MM.1S (cell line): Measurements from ENCODE around the gene GNG13.
"Not testable (repeated sequence)": the region's sequence is repeated elsewhere in the genome, so short reads cannot be mapped to it uniquely, and the experiment has no call there.

ENCODE experiments used
- DNase-seq: peaks from one replicate; pipeline ENCODE4 v3.0.0-alpha.2; 2015
- H2AFZ ChIP-seq: fragments of 300-600 bp; sonication (generic); 2 replicates; pipeline ENCODE4 v1.6.0; 2016; ENCODE audit warnings: antibody characterized with exemption, low read length
- H3F3A ChIP-seq: fragments of 300-600 bp; sonication (generic); 2 replicates; pipeline ENCODE4 v1.6.1; 2016; ENCODE audit warnings: mild to moderate bottlenecking, antibody characterized with exemption, low read length, moderate library complexity, mixed read lengths; ENCODE audit not compliant: insufficient read depth
- H3K27ac ChIP-seq: fragments of 300-600 bp; sonication (generic); 2 replicates; pipeline ENCODE4 v1.5.1; 2016; ENCODE audit warnings: mild to moderate bottlenecking, low read length
- H3K27me3 ChIP-seq: fragments of 300-600 bp; sonication (generic); replicated peaks from 2 replicates; pipeline ENCODE4 v1.6.0; 2016; ENCODE audit warnings: low read length; ENCODE audit not compliant: insufficient read depth
- H3K36me3 ChIP-seq: fragments of 300-600 bp; sonication (generic); replicated peaks from 2 replicates; pipeline ENCODE4 v1.6.1; 2016; ENCODE audit warnings: mild to moderate bottlenecking, low read length, mixed read lengths; ENCODE audit not compliant: insufficient read depth
- H3K4me1 ChIP-seq: fragments of 300-600 bp; sonication (generic); 2 replicates; pipeline ENCODE4 v1.6.1; 2016; ENCODE audit warnings: low read length, mixed read lengths
- H3K4me2 ChIP-seq: fragments of 300-600 bp; sonication (generic); 2 replicates; pipeline ENCODE4 v1.6.0; 2016; ENCODE audit warnings: low read depth, low read length
- H3K4me3 ChIP-seq: fragments of 300-600 bp; sonication (generic); 2 replicates; pipeline ENCODE4 v1.5.1; 2016; ENCODE audit warnings: low read length, mixed read lengths
- H3K79me2 ChIP-seq: fragments of 300-600 bp; sonication (generic); 2 replicates; pipeline ENCODE4 v1.6.1; 2016; ENCODE audit warnings: mixed run types, low read length, mixed read lengths
- H3K9ac ChIP-seq: fragments of 300-600 bp; sonication (generic); 2 replicates; pipeline ENCODE4 v1.6.1; 2016; ENCODE audit warnings: low read length, mixed read lengths
- H3K9me2 ChIP-seq: fragments of 300-600 bp; sonication (generic); replicated peaks from 2 replicates; pipeline ENCODE4 v1.6.1; 2016; ENCODE audit warnings: mild to moderate bottlenecking, low read length, mixed read lengths; ENCODE audit not compliant: insufficient read depth
- H3K9me3 ChIP-seq: fragments of 300-600 bp; sonication (generic); replicated peaks from 2 replicates; pipeline ENCODE4 v1.6.1; 2016; ENCODE audit warnings: mild to moderate bottlenecking, low read length, mixed read lengths; ENCODE audit not compliant: insufficient read depth
- H4K20me1 ChIP-seq: fragments of 300-600 bp; sonication (generic); 2 replicates; pipeline ENCODE4 v1.6.1; 2016; ENCODE audit warnings: mild to moderate bottlenecking, low read length, moderate library complexity, mixed read lengths; ENCODE audit not compliant: insufficient read depth
- CTCF ChIP-seq: fragments of 300-600 bp; sonication (generic); IDR thresholded peaks from 2 replicates; pipeline ENCODE4 v1.5.1; 2016; ENCODE audit warnings: antibody characterized with exemption, low read length, mixed read lengths
- EZH2 ChIP-seq: fragments of 300-600 bp; sonication (generic); optimal IDR thresholded peaks from 2 replicates; pipeline ENCODE3; 2017; ENCODE audit warnings: low read depth, mild to moderate bottlenecking, antibody characterized with exemption, low read length, mixed read lengths
- EZH2phosphoT487 ChIP-seq: fragments of 300-600 bp; sonication (generic); IDR thresholded peaks from 2 replicates; pipeline ENCODE4 v1.6.1; 2018; ENCODE audit warnings: antibody characterized with exemption, low read length

GNG13 gene

GRCh38 chr16:759110-759910 is 41.2 kb downstream of the GNG13 start:
- DNase-seq, result no peak

GRCh38 chr16:756428-756827 is 44.1 kb downstream of the GNG13 start:
- no peak for DNase-seq
- Histone ChIP-seq H3F3A (no peaks in the 10 kb centered on the region), H3K4me1 (no peaks in the 10 kb centered on the region), H3K9me3 (no peaks in the 10 kb centered on the region), H3K36me3 (no peaks in the 10 kb centered on the region), H3K4me3 (no peak overlapping the region), H3K4me2 (no peak overlapping the region), H3K79me2 (no peaks in the 10 kb centered on the region), H4K20me1 (no peaks in the 10 kb centered on the region), H3K27ac (no peak overlapping the region), H3K27me3 (peaks cover 91% of the 10 kb centered on the region), H2AFZ (no peak overlapping the region), H3K9me2 (no peaks in the 10 kb centered on the region), H3K9ac (no peak overlapping the region)
- no peak for TF ChIP-seq EZH2phosphoT487
- no peak for TF ChIP-seq CTCF
- TF ChIP-seq EZH2, result no peak

More at GRCh38 chr16:759110-759910, 41.2 kb downstream of the GNG13 start:
- Histone ChIP-seq H3K9me3 (no peaks in the 10 kb centered on the region), H3K4me2 (no peak overlapping the region), H3K36me3 (no peaks in the 10 kb centered on the region), H3K9me2 (no peaks in the 10 kb centered on the region), H3F3A (no peaks in the 10 kb centered on the region), H3K4me1 (no peaks in the 10 kb centered on the region), H4K20me1 (no peaks in the 10 kb centered on the region), H2AFZ (no peak overlapping the region), H3K4me3 (no peak overlapping the region), H3K9ac (no peak overlapping the region), H3K27ac (no peak overlapping the region), H3K79me2 (no peaks in the 10 kb centered on the region), H3K27me3 (peaks cover 80% of the 10 kb centered on the region)
- no peak for TF ChIP-seq CTCF
- no peak for TF ChIP-seq EZH2phosphoT487
- TF ChIP-seq EZH2, result no peak

GRCh38 chr16:754656-755055 is 45.9 kb downstream of the GNG13 start:
- Histone ChIP-seq H2AFZ (no peak overlapping the region), H3K9me3 (no peaks in the 10 kb centered on the region), H4K20me1 (no peaks in the 10 kb centered on the region), H3K27me3 (peaks cover 92% of the 10 kb centered on the region), H3K4me1 (no peaks in the 10 kb centered on the region), H3K9ac (no peak overlapping the region), H3K4me2 (no peak overlapping the region), H3F3A (no peaks in the 10 kb centered on the region), H3K4me3 (no peak overlapping the region), H3K79me2 (no peaks in the 10 kb centered on the region), H3K27ac (no peak overlapping the region), H3K36me3 (no peaks in the 10 kb centered on the region), H3K9me2 (no peaks in the 10 kb centered on the region)
- TF ChIP-seq EZH2, result no peak
- no peak for TF ChIP-seq EZH2phosphoT487
- DNase-seq, result no peak

- not testable (repeated sequence) for H3K36me3 ChIP-seq, H3K27ac ChIP-seq, H3K4me1 ChIP-seq, H3K4me2 ChIP-seq, H3K9me2 ChIP-seq, H4K20me1 ChIP-seq, H2AFZ ChIP-seq, H3K79me2 ChIP-seq, H3K9ac ChIP-seq, H3F3A ChIP-seq, DNase-seq, H3K9me3 ChIP-seq, H3K4me3 ChIP-seq
- peaks cover 90% of the 10 kb centered on the region for H3K27me3 ChIP-seq
Observed at GRCh38 chr16:754121-754607, 46.4 kb downstream of the GNG13 start.
